ENCODE data around the gene AURKA.
"Not testable (repeated sequence)": the region's sequence is repeated elsewhere in the genome, so short reads cannot be mapped to it uniquely, and the experiment has no call there.

The AURKA gene

DNA sequence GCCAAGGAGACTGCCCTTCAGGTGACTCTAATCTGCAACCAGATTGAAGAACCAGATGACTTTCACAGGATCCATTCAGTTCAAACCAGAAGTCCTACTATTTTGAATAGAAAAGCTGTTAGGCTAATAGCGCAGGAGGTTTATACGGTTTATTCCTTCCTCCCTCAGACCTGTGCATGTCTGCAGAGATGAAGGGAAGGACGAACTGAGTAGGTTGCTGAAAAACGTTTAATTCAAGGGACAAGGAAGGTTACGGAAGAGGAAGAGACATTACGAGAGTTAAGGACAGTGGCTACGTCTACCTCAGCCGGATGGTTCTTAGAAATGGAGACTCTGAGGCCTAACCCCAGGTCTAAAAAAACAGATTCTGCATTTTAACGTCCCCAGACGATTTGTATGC is 978 bp downstream of the AURKA start:
- Histone ChIP-seq H3K4me1 (ENCODE audit: insufficient read depth, low read length) (peaks cover 13% of the 10 kb centered on the region), H3K27ac (ENCODE audit: low read depth, low read length) (no peak overlapping the region; the same call in 1 of the 2 replicates), H3K9me3 (ENCODE audit: insufficient read depth, low read depth, low read length) (no peaks in the 10 kb centered on the region), H3K36me3 (ENCODE audit: insufficient read depth, low read length) (peaks cover 67% of the 10 kb centered on the region), H3K9ac (ENCODE audit: low read depth, low read length) (peak overlapping the region; percentile 85), H3K27me3 (ENCODE audit: insufficient read depth, low read length) (no peaks in the 10 kb centered on the region), H3K4me3 (ENCODE audit: low read length) (peak overlapping the region; percentile 88)
- WGBS: 19% methylated on average over 10 of the region's 10 CpGs

DNA sequence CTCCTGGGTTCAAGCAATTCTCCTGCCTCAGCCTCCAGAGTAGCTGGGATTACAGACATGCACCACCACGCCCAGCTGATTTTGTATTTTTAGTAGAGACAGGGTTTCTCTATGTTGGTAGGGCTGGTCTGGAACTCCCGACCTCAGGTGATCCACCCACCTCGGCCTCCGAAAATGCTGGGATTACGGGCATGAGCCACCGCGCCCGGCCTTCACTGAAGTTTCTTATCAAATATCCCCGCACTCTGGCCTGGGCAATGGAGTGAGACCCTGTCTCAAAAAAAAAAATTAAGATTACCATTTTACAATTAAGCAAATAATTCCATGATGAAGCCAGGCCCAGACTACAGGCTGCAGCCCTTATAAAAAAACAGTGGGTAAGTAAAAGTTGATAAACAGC is 1.6 kb downstream of the AURKA start:
- peak overlapping the region; percentile 88 for H3K4me3 ChIP-seq (ENCODE audit: low read length)
- peaks cover 66% of the 10 kb centered on the region for H3K36me3 ChIP-seq (ENCODE audit: insufficient read depth, low read length)
- H3K4me1 ChIP-seq (ENCODE audit: insufficient read depth, low read length): peaks cover 13% of the 10 kb centered on the region
- not testable (repeated sequence) for H3K27ac ChIP-seq (ENCODE audit: low read depth, low read length); H3K9ac ChIP-seq (ENCODE audit: low read depth, low read length); H3K9me3 ChIP-seq (ENCODE audit: insufficient read depth, low read depth, low read length); H3K27me3 ChIP-seq (ENCODE audit: insufficient read depth, low read length)
- WGBS: 98% methylated on average over 9 of the region's 9 CpGs

- WGBS: 95% methylated on average over 4 of the region's 4 CpGs
- peaks cover 66% of the 10 kb centered on the region for H3K36me3 ChIP-seq (ENCODE audit: insufficient read depth, low read length)
- no peaks in the 10 kb centered on the region for H3K9me3 ChIP-seq (ENCODE audit: insufficient read depth, low read depth, low read length)
- H3K27me3 ChIP-seq (ENCODE audit: insufficient read depth, low read length): no peaks in the 10 kb centered on the region
- H3K4me3 ChIP-seq (ENCODE audit: low read length): no peak overlapping the region
- peaks cover 13% of the 10 kb centered on the region for H3K4me1 ChIP-seq (ENCODE audit: insufficient read depth, low read length)
- no peak overlapping the region for H3K9ac ChIP-seq (ENCODE audit: low read depth, low read length)
- no peak overlapping the region for H3K27ac ChIP-seq (ENCODE audit: low read depth, low read length)
Measured at GRCh38 chr20:56389807-56390206, 2.2 kb downstream of the AURKA start.

DNA sequence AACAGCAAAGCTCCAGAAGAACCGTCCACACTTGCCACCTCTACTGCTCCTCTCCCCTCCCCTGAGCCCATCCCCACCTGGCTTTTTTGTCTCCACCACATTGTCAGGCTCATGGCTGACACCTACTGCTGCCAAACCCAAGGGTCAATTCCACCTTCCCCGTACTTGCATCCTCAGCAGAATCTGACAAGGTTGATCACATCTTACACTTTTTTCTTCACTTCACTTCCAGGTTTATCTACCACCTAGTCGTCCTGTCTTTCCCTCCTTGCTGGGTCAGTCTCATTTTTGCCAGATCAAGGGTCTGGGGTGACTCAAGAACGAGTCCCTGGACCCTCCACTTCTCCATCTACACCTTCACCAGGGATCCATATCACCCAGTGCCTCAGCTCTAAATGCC is 3.1 kb downstream of the AURKA start:
- H3K4me1 ChIP-seq (ENCODE audit: insufficient read depth, low read length): peaks cover 13% of the 10 kb centered on the region
- no peaks in the 10 kb centered on the region for H3K9me3 ChIP-seq (ENCODE audit: insufficient read depth, low read depth, low read length)
- H3K27ac ChIP-seq (ENCODE audit: low read depth, low read length): no peak overlapping the region
- 81% methylated on average over 4 of the region's 4 CpGs for WGBS
- no peak overlapping the region for H3K9ac ChIP-seq (ENCODE audit: low read depth, low read length)
- no peaks in the 10 kb centered on the region for H3K27me3 ChIP-seq (ENCODE audit: insufficient read depth, low read length)
- H3K36me3 ChIP-seq (ENCODE audit: insufficient read depth, low read length): peaks cover 72% of the 10 kb centered on the region
- H3K4me3 ChIP-seq (ENCODE audit: low read length): no peak overlapping the region

DNA sequence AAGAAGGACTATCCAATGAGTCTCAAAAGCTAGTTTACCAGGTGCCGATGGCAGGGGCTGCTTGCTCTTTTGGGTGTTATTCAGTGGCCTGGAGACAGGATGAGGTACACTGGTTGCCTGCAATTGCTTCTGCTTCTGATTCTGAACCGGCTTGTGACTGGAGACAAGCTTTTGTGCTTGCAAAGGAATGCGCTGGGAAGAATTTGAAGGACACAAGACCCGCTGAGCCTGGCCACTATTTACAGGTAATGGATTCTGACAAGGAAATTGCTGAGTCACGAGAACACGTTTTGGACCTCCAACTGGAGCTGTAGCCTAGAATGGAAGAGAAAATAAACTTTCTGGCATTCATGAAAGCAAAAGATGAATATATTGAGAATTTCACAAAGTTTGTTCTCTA is 5.8 kb downstream of the AURKA start:
- Histone ChIP-seq H3K36me3 (ENCODE audit: insufficient read depth, low read length) (peaks cover 95% of the 10 kb centered on the region), H3K4me3 (ENCODE audit: low read length) (no peak overlapping the region), H3K27me3 (ENCODE audit: insufficient read depth, low read length) (no peaks in the 10 kb centered on the region), H3K27ac (ENCODE audit: low read depth, low read length) (no peak overlapping the region), H3K9ac (ENCODE audit: low read depth, low read length) (no peak overlapping the region), H3K9me3 (ENCODE audit: insufficient read depth, low read depth, low read length) (no peaks in the 10 kb centered on the region), H3K4me1 (ENCODE audit: insufficient read depth, low read length) (peaks cover 7% of the 10 kb centered on the region)
- 94% methylated on average over 6 of the region's 6 CpGs for WGBS

DNA sequence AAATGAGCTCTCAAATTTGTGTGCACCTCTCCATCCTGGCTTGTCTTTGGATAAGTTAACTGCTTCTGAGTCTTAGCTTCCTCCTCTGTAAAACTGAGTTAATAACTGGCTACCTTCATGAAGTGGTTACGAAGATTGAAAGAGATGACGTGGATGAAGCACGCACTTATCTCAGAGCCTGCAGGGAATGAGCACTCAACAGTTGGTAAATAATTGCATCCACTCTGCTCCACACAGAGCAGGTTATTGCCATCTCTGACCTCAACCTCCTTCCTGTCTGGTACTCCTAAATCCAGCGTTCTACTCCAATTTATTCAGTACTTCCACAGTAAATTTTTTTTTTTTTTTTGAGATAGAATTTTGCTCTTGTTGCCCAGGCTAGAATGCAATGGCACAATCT is 6.9 kb downstream of the AURKA start:
- Histone ChIP-seq H3K9me3 (ENCODE audit: insufficient read depth, low read depth, low read length) (no peaks in the 10 kb centered on the region), H3K4me1 (ENCODE audit: insufficient read depth, low read length) (no peaks in the 10 kb centered on the region), H3K27ac (ENCODE audit: low read depth, low read length) (no peak overlapping the region), H3K36me3 (ENCODE audit: insufficient read depth, low read length) (peaks cover 96% of the 10 kb centered on the region), H3K9ac (ENCODE audit: low read depth, low read length) (no peak overlapping the region), H3K4me3 (ENCODE audit: low read length) (no peak overlapping the region), H3K27me3 (ENCODE audit: insufficient read depth, low read length) (no peaks in the 10 kb centered on the region)
- WGBS: 95% methylated on average over 4 of the region's 4 CpGs

- Histone ChIP-seq H3K9ac (ENCODE audit: low read depth, low read length) (no peak overlapping the region), H3K36me3 (ENCODE audit: insufficient read depth, low read length) (peaks cover 97% of the 10 kb centered on the region), H3K4me3 (ENCODE audit: low read length) (no peak overlapping the region), H3K9me3 (ENCODE audit: insufficient read depth, low read depth, low read length) (no peaks in the 10 kb centered on the region), H3K4me1 (ENCODE audit: insufficient read depth, low read length) (no peaks in the 10 kb centered on the region), H3K27ac (ENCODE audit: low read depth, low read length) (no peak overlapping the region), H3K27me3 (ENCODE audit: insufficient read depth, low read length) (no peaks in the 10 kb centered on the region)
- 89% methylated on average over 8 of the region's 8 CpGs for WGBS
Measured at GRCh38 chr20:56383334-56383733, 8.7 kb downstream of the AURKA start.

DNA sequence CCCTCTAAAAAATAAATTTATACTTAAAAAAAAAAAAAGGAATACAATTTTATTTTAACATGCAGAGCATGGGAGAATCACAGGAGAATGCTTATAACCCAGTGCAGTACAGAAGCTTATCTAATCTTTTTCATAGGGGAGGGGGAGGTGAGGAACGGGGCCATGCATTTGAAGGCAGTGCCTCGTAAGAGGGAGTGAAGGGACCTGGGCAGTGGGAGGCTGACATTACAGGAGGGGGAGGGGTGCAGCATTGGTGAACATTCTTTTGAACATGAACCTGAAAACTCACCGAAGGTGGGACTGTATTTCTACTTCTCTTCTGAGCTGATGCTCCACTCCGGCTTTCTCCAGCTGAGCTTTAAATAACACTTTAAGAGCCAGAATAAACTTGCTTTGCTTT is 9.3 kb downstream of the AURKA start:
- Histone ChIP-seq H3K4me1 (ENCODE audit: insufficient read depth, low read length) (no peaks in the 10 kb centered on the region), H3K9me3 (ENCODE audit: insufficient read depth, low read depth, low read length) (no peaks in the 10 kb centered on the region), H3K27ac (ENCODE audit: low read depth, low read length) (no peak overlapping the region), H3K36me3 (ENCODE audit: insufficient read depth, low read length) (peaks cover 97% of the 10 kb centered on the region), H3K4me3 (ENCODE audit: low read length) (no peak overlapping the region), H3K9ac (ENCODE audit: low read depth, low read length) (no peak overlapping the region), H3K27me3 (ENCODE audit: insufficient read depth, low read length) (no peaks in the 10 kb centered on the region)
- 88% methylated on average over 4 of the region's 4 CpGs for WGBS

- Histone ChIP-seq H3K4me3 (ENCODE audit: low read length) (no peak overlapping the region), H3K9me3 (ENCODE audit: insufficient read depth, low read depth, low read length) (no peaks in the 10 kb centered on the region), H3K9ac (ENCODE audit: low read depth, low read length) (no peak overlapping the region), H3K27me3 (ENCODE audit: insufficient read depth, low read length) (no peaks in the 10 kb centered on the region), H3K36me3 (ENCODE audit: insufficient read depth, low read length) (peaks cover 96% of the 10 kb centered on the region), H3K4me1 (ENCODE audit: insufficient read depth, low read length) (no peaks in the 10 kb centered on the region), H3K27ac (ENCODE audit: low read depth, low read length) (no peak overlapping the region)
- WGBS: 91% methylated on average over 1 of the region's 1 CpG
Measured at GRCh38 chr20:56381501-56381900, 10.5 kb downstream of the AURKA start.

DNA sequence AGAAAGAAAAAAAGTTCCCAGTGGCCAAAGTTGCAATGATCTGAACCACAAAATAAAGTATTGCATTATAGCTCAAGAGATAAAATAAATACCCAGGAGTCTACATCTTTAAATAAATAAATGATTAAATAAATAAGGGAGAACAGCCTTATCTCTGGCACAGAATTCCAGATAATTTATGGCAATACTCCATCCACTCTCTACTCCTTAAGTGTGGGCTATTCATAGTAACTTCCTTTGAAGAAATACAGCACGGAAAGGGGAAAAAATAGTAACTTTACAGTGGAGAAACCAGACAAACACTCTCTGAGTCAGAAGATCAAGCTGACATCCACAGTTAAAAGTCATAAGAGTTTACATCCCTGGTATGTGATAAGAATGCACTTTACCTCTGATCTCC is 11.6 kb downstream of the AURKA start:
- Histone ChIP-seq H3K9ac (ENCODE audit: low read depth, low read length) (no peak overlapping the region), H3K4me1 (ENCODE audit: insufficient read depth, low read length) (no peaks in the 10 kb centered on the region), H3K27ac (ENCODE audit: low read depth, low read length) (no peak overlapping the region), H3K36me3 (ENCODE audit: insufficient read depth, low read length) (peaks cover 98% of the 10 kb centered on the region), H3K27me3 (ENCODE audit: insufficient read depth, low read length) (no peaks in the 10 kb centered on the region), H3K4me3 (ENCODE audit: low read length) (no peak overlapping the region), H3K9me3 (ENCODE audit: insufficient read depth, low read depth, low read length) (no peaks in the 10 kb centered on the region)
- WGBS: 67% methylated on average over 1 of the region's 1 CpG

DNA sequence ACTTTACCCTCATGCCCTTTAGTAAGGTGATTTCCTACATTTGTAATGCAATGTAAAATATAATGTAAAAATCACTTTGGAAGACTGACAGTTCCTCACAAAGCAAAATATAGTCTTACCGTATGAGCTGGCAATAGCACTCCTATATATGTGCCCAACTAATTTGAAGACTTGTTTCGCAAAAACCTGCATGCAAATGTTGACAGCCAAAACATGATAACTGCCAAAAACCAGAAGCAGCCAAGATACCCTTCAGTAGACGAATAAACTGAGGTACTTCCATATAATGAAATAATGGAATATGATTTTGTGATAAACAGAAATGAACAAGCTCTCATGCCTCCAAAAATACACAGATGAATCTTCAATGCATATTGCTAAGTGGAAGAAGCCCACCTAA is 13.6 kb downstream of the AURKA start:
- Histone ChIP-seq H3K4me3 (ENCODE audit: low read length) (no peak overlapping the region), H3K36me3 (ENCODE audit: insufficient read depth, low read length) (peaks cover 96% of the 10 kb centered on the region), H3K9me3 (ENCODE audit: insufficient read depth, low read depth, low read length) (no peaks in the 10 kb centered on the region), H3K4me1 (ENCODE audit: insufficient read depth, low read length) (no peaks in the 10 kb centered on the region), H3K27me3 (ENCODE audit: insufficient read depth, low read length) (no peaks in the 10 kb centered on the region), H3K27ac (ENCODE audit: low read depth, low read length) (no peak overlapping the region), H3K9ac (ENCODE audit: low read depth, low read length) (no peak overlapping the region)
- 97% methylated on average over 2 of the region's 3 CpGs for WGBS

DNA sequence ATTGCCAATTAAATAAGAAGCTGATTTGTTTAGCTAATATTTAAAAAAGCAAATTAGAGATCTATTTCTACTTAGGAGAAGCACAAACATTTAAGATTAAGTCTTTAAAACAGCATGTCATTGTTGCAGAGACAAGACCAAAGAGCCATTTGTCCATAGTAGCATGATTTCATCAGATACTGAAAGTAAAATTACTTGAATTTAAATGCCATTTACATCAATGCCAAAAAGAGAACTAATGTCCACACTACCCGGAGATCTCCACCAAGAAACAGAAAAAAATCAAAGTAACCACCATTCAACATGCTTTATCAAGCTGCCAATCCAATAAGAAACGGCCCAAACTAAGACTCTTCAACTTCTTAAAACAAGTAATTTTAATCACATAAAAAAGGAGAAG is 15.7 kb downstream of the AURKA start:
- no peaks in the 10 kb centered on the region for H3K9me3 ChIP-seq (ENCODE audit: insufficient read depth, low read depth, low read length)
- H3K9ac ChIP-seq (ENCODE audit: low read depth, low read length): no peak overlapping the region
- H3K27ac ChIP-seq (ENCODE audit: low read depth, low read length): no peak overlapping the region
- no peaks in the 10 kb centered on the region for H3K4me1 ChIP-seq (ENCODE audit: insufficient read depth, low read length)
- H3K4me3 ChIP-seq (ENCODE audit: low read length): no peak overlapping the region
- peaks cover 96% of the 10 kb centered on the region for H3K36me3 ChIP-seq (ENCODE audit: insufficient read depth, low read length)
- 97% methylated on average over 2 of the region's 2 CpGs for WGBS
- no peaks in the 10 kb centered on the region for H3K27me3 ChIP-seq (ENCODE audit: insufficient read depth, low read length)
